ENCODE results near the gene FOXO3. TPM values are rescaled to one million over a fixed set of nuclear protein-coding genes. Genes with fewer than 3 reads are reported as not detected.
"Not testable (repeated sequence)": the region's sequence is repeated elsewhere in the genome, so short reads cannot be mapped to it uniquely, and the experiment has no call there.

Gene FOXO3
- total RNA-seq = 10 to 100 TPM; 20.0 to 21.2 TPM

DNA sequence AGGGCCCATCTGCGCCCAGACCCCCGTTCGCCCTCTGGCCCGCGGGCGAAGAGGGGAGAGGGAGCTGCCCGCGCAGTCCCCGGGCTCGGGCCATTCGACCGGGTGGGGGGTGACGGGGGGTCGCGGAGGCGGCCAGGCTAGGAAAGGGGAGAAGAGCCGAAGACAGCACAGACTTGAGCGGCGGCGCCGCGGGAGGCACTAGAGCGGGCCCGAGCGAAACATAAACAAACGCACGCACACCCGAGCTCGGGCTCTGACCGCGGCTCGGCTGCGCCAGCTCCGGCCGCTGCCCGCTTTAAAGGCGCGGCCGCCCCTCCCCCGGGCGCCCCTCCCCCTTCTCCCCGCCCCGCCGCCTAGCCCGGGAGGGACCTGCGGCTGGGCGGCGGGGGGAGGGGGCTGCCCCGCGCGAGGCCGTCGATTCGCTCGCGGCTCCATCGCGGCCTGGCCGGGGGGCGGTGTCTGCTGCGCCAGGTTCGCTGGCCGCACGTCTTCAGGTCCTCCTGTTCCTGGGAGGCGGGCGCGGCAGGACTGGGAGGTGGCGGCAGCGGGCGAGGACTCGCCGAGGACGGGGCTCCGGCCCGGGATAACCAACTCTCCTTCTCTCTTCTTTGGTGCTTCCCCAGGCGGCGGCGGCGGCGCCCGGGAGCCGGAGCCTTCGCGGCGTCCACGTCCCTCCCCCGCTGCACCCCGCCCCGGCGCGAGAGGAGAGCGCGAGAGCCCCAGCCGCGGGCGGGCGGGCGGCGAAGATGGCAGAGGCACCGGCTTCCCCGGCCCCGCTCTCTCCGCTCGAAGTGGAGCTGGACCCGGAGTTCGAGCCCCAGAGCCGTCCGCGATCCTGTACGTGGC lies at the start of gene FOXO3:
TSS of gene FOXO3 (plus strand) at position 455 of the 846 bp plus-strand sequence. CDS start at position 747, 292 bp downstream.
- peaks cover 11% of the 10 kb centered on the region for H3K27me3 Mint-ChIP-seq
- POLR2A ChIA-PET = interaction anchor here (0.6 to 3.1 kb wide), 5 partner anchors 120 to 822 kb away, joined by 4 to 18 read pairs (median 14); partner anchors contain the start of genes CD164, CEP57L1 and SESN1
- peak within 1 kb of the TSS; percentile 85 for H3K4me3 Mint-ChIP-seq
- H3K36me3 Mint-ChIP-seq = peaks cover 8% of the 10 kb centered on the region
- peaks cover 41% of the 10 kb centered on the region for H3K4me1 Mint-ChIP-seq
- peak within 1 kb of the TSS; percentile 79 for H3K27ac Mint-ChIP-seq
- peak; percentile 74 for DNase-seq
- ATAC-seq (ENCODE audit: low read depth) = no peak
- no peaks in the 10 kb centered on the region for H3K9me3 Mint-ChIP-seq

DNA sequence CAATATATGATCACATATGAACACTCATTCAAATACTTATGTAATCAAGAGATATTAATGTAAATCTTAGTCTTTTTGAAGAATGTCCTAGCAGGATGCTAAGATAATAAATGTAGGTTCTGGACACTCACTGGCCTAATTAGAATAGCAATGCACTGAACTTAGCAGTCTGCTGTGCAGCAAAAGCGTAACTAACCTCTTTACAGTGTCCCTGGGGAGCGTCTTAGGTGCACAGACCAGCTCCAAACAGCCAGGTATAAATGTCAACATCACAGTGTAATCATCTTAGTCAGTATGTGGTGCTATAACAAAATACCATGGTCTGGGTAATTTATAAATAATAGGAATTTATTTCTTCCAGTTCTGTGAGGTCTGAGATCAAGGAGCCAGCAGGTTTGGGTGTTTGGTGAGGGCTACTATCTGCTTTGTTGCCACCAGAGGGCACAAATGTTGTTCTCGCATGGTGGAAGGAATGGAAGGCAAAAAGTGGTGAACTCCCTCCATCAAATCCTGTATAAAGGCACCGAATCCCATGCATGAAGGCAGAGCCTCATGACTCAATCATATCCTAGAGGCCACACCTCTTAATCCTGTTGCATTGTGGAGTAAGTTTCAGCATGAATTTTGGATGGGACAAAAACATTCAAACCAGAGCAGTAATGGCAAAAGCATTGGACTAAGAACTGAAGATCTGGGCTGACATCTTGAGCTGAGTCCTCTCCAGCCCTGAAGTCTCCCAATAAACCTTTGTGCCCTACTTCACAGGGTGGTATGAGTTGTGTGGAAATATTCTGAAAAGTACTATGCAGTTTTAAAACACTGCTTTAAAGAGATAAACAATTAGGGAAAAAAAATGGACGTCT lies 41.8 kb upstream of the FOXO3 start:
- H3K4me3 Mint-ChIP-seq = no peak overlapping the region
- POLR2A ChIA-PET = no interaction called here
- no peak for DNase-seq

DNA sequence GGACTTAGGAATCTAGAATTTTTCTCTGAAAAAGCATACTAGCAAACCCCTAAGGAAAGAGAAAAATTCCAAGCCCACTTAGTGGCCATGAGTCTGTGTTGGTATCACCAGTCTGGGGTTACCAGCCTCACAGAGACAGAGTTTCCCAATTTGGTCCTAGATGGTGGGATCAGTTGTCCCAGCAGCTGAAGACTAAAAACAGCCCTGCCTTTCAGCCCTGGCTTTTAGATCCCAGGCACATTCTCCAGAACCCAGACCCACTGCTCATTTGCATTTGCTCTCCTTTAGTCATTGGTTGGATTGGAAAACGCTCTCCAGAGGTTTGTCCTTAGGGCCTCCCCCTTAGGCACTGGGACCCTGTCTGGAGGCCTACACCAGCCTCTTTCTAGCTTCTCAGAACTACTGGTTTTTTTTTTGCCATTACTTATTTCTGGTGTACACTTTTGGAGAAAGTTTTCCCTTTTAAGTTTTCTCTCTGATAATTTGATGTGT lies 39.1 kb upstream of the FOXO3 start:
- Mint-ChIP-seq H3K9me3 (peaks cover under 1% of the 10 kb centered on the region), H3K4me3 (no peak overlapping the region), H3K27me3 (peaks cover 1% of the 10 kb centered on the region), H3K36me3 (no peaks in the 10 kb centered on the region), H3K27ac (no peak overlapping the region), H3K4me1 (no peaks in the 10 kb centered on the region)
- DNase-seq (no peak), ATAC-seq (ENCODE audit: low read depth) (no peak)
- POLR2A ChIA-PET = no interaction called here

More for the DNA sequence above, 41.8 kb upstream of the FOXO3 start:
- Mint-ChIP-seq H3K4me1 (no peaks in the 10 kb centered on the region), H3K27ac (no peak overlapping the region), H3K27me3 (peaks cover 5% of the 10 kb centered on the region), H3K36me3 (peaks cover 3% of the 10 kb centered on the region), H3K9me3 (peaks cover 4% of the 10 kb centered on the region)
- no peak for ATAC-seq (ENCODE audit: low read depth)

DNA sequence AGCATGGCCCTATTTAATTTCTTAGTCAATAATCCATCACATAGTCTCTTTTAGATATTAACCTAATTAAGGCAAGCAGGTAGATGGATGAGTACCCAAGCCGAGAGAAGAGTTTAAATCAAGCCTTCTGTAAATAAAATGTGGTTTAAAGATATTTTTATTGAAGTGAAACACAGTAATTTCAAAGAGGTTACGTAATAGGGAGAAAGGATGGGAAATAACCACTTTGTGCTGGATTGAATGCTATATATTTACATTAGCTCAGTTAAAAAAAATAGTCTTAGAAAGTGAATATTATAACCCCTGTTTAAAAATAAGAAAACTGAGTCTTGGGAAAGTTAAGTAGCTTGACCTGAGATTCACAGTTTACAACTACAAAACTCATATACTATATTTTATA lies 37.0 kb upstream of the FOXO3 start:
- H3K4me3 Mint-ChIP-seq = no peak overlapping the region
- H3K4me1 Mint-ChIP-seq = no peaks in the 10 kb centered on the region
- no peak overlapping the region for H3K27ac Mint-ChIP-seq
- DNase-seq = no peak
- no peaks in the 10 kb centered on the region for H3K9me3 Mint-ChIP-seq
- H3K36me3 Mint-ChIP-seq = no peaks in the 10 kb centered on the region
- POLR2A ChIA-PET = no interaction called here
- no peak for ATAC-seq (ENCODE audit: low read depth)
- no peaks in the 10 kb centered on the region for H3K27me3 Mint-ChIP-seq

DNA sequence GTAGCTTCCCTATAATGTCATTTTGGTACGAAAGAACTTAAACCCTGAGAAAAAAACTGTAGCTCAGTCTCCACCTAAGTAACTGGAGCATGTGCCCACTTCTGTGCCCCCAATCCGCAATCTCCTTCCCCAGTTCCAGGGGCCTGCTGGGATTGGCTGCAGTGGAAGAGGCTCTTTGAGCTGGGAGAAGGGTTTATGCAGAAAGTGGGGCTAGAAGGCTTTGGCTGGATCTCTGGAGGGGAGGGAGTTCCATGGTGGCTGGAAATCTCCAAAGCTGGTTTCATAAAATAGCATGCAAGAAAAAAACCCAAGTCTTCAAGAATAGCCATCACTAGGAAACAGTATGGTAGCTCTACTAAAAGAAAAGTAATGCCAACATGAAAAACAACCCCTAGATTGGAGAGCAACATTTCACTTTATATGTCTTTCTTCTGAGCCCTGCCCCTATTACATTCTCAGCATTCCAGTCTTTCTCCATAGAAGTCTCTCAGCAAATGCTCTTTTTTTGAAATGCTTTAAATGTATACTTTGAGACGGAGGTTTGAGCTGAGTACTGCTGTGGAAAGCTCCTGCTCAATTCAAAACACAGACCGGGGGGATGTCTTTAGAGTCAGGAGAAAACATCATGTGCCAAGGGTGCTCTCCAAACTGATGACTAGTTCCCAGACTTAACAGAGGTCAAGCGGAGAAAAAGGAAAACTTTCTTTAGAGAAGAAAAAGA lies 36.0 kb upstream of the FOXO3 start:
- Mint-ChIP-seq H3K27me3 (no peaks in the 10 kb centered on the region), H3K27ac (no peak overlapping the region), H3K4me3 (no peak overlapping the region), H3K36me3 (no peaks in the 10 kb centered on the region), H3K4me1 (no peaks in the 10 kb centered on the region), H3K9me3 (no peaks in the 10 kb centered on the region)
- ATAC-seq (ENCODE audit: low read depth) = no peak
- POLR2A ChIA-PET = no interaction called here
- DNase-seq = no peak

DNA sequence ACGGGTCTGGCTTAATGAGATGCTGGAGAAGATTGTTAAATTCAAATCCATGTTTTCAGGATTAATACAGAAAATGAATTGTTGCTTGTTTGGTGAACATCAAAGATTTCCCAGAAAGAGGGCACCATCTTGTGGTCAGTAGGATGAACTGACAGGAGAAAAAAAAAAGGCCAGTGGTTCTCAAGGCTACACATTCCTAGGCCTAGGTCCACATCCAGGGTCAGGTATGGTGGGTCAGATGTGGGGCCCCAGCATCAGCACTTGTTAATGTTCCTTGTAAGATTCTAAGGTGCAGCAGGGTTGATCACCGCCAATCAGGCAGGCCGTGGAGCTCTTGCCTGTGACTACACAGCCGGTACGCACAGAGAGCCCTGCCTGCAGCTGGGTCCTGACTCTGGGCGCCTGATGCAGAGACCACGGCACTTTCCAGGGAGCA lies 34.0 kb upstream of the FOXO3 start:
- no peak overlapping the region for H3K4me3 Mint-ChIP-seq
- ATAC-seq (ENCODE audit: low read depth) (no peak), DNase-seq (no peak)
- H3K27me3 Mint-ChIP-seq = no peaks in the 10 kb centered on the region
- no peaks in the 10 kb centered on the region for H3K36me3 Mint-ChIP-seq
- H3K4me1 Mint-ChIP-seq = no peaks in the 10 kb centered on the region
- H3K9me3 Mint-ChIP-seq = no peaks in the 10 kb centered on the region
- POLR2A ChIA-PET = no interaction called here
- H3K27ac Mint-ChIP-seq = no peak overlapping the region

DNA sequence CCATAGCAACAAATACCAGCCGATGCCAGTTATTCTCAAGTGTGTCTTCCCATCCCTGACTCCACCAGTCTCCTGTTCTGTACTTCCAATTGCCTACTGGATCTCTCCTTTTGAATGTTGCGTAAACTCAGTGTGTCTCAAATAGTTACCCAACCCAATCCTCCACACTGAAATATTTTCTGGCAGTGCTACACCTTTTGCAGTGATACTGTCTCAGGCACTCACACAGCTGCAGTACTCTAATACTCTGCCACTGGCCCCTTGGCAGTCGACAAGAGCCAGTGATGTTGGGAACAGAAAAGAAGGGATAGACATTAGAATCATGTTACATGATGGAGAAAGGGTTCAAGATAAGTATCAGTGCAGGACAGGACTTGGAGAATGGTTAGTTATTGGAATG lies 31.8 kb upstream of the FOXO3 start:
- Mint-ChIP-seq H3K27me3 (peaks cover 4% of the 10 kb centered on the region), H3K4me1 (no peaks in the 10 kb centered on the region), H3K27ac (no peak overlapping the region), H3K36me3 (no peaks in the 10 kb centered on the region), H3K4me3 (no peak overlapping the region), H3K9me3 (no peaks in the 10 kb centered on the region)
- POLR2A ChIA-PET = no interaction called here
- DNase-seq (no peak), ATAC-seq (ENCODE audit: low read depth) (no peak)

DNA sequence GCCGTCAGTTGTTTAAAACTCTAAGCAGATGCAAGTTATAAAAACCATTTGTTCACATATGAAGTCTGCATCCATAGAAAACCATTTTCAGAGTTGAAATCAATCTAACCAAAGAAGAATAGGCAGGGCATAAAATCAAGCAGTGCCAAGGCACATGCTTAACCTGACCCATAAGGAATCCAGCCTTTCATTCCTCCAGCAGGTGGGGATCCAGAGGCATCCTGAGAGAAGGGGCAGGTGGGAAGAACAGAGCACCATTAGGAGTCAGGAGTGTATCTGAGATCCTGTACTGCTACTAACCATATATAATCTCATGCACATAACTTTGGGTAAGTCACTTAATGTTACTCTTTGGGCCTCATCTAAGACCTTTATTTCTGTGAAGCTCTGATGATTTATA lies 29.4 kb upstream of the FOXO3 start:
- H3K27ac Mint-ChIP-seq = no peak overlapping the region
- DNase-seq (no peak), ATAC-seq (ENCODE audit: low read depth) (no peak)
- H3K9me3 Mint-ChIP-seq = no peaks in the 10 kb centered on the region
- peaks cover 6% of the 10 kb centered on the region for H3K27me3 Mint-ChIP-seq
- no peaks in the 10 kb centered on the region for H3K4me1 Mint-ChIP-seq
- POLR2A ChIA-PET = no interaction called here
- no peaks in the 10 kb centered on the region for H3K36me3 Mint-ChIP-seq
- no peak overlapping the region for H3K4me3 Mint-ChIP-seq

DNA sequence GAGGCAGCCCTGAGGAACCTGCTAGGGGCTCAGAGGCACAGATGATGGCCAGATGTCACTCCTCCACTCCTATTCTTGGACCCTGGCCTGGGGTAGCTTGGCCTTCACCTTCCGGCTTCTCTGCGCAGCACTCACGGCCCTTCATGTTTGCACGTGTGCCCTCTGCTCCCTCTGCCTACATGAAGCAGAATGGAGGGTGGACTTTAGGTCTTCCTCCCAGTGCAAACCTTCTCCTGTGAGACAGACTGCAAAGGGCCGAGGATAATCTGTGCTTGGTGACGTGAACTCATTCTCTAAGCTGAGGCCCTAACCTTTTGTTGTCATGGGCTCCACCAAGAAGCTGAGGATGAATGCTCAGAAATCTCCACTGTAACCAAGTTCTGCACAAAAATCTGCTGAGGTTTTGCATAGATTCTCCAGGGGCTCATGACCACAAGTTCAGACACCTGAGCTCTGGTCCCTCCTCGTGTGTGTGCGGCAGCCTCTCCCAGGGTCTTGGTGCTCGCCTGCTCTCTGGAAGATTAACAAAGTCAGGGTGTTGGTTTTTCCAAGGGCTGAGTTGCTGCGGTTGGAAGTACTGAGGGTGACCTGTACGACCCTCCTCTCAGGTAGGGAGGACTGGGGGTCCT lies 25.5 kb upstream of the FOXO3 start:
- Mint-ChIP-seq H3K27me3 (peaks cover 14% of the 10 kb centered on the region), H3K27ac (no peak overlapping the region), H3K9me3 (peaks cover 2% of the 10 kb centered on the region), H3K4me1 (no peaks in the 10 kb centered on the region), H3K4me3 (no peak overlapping the region), H3K36me3 (peaks cover 2% of the 10 kb centered on the region)
- POLR2A ChIA-PET = no interaction called here
- ATAC-seq (ENCODE audit: low read depth) (no peak), DNase-seq (no peak)

DNA sequence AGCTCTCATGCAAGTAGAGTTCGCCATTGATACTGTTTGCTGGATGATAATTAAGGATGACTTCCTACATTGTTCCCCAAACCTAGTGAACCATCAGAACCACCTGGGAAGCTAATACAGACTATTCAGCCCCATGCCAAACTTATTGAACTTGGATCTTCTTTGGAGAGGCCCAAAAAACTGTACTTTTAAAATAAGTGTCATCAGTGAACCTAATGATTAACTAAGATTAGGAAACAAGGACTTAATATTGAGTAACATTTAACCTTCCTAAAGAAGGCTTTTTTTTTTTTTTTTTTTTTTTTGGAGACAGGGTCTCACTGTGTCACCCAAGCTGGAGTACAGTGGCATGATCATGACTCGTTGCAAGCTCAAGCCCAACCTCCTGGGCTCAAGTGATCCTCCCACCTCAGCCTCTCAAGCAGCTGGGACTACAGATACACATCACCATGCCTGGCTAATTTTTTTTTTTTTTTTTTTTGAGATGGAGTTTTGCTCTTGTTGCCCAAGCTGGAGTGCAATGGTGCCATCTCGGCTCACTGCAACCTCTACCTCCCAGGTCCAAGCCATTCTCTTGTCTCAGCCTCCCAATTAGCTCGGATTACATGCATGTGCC lies 24.7 kb upstream of the FOXO3 start:
- not testable (repeated sequence) for H3K36me3 Mint-ChIP-seq; ATAC-seq (ENCODE audit: low read depth); H3K4me1 Mint-ChIP-seq; H3K4me3 Mint-ChIP-seq; H3K9me3 Mint-ChIP-seq; H3K27ac Mint-ChIP-seq; DNase-seq
- peaks cover 17% of the 10 kb centered on the region for H3K27me3 Mint-ChIP-seq
- POLR2A ChIA-PET = interaction anchor here (0.6 kb wide), 1 partner anchor 899 kb away, joined by 3 read pairs; no protein-coding TSS in a partner anchor

DNA sequence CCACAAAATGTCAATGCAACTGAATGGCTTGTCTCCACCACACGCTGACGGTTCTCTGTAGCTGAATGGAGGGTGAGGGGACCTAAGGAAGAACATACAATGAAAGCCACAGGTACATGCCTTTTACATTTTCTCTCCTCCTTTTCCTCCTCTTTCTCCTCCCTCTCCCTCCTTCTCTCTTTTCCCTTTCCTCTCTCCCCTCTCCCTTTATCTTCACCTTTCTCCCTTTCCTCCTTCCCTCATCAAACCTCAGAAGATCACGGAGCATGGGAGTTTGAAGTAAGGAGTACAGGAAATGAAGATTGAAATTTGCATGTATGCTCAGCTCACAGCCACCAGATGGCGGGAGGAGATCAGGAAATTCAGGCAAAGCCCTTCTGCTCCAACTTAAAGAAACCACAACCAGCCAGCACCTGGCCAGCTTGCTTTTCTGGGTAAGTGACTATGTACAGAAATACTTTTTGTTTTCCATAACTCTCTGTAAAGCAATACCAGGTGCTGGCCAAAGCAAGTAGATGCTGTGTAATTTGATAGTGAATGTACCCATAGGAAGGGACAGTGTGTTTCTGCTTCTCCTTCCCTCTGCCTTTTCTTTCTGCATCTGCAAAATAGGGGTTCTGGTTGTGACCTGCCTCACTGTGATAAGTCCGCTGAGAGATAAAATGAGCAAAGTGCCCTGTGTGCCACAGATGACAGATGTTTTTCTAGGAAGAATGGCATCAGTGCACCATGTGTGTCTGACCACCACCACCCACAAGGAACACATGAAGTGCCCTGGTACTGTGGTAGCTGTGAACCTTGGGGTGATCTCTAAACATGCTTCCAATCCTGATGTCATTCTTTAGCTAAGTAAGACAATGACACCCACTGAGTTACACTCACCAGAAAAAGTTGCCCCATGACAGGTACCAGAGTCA lies 18.6 kb upstream of the FOXO3 start:
- Mint-ChIP-seq H3K9me3 (peaks cover 4% of the 10 kb centered on the region), H3K27me3 (peaks cover 12% of the 10 kb centered on the region), H3K36me3 (peaks cover 2% of the 10 kb centered on the region)

More for the DNA sequence above, 18.6 kb upstream of the FOXO3 start:
- Mint-ChIP-seq H3K27ac (no peak overlapping the region), H3K4me1 (peaks cover 19% of the 10 kb centered on the region), H3K4me3 (peak overlapping the region; percentile 72)
- ATAC-seq (ENCODE audit: low read depth) (peak; percentile 56), DNase-seq (peak; percentile 55)
- POLR2A ChIA-PET = interaction anchor here (1.5 kb wide), 1 partner anchor 16 kb away, joined by 4 read pairs; no protein-coding TSS in a partner anchor

Data from activated naive CD8-positive, alpha-beta T cell treated with anti-CD3 and anti-CD28 coated beads, Interleukin-2, amount 10 ng/mL, durations not matched to agents 7 days and 5 days (primary cell).